HepG2 (cell line): ENCODE results near the gene ATP6V0E2. TPM values are rescaled to one million over a fixed set of nuclear protein-coding genes. Genes with fewer than 3 reads are reported as not detected.

ENCODE experiments used
- ATAC-seq: fragments of 200-7000 bp; cut with Tn5 transposase; 3 replicates; pipeline ENCODE4 v1.9.1; 2020; ENCODE audit warnings: mild to moderate bottlenecking, moderate library complexity
- BruUV-seq: library from RNA; stranded (reverse); fragments of 400-500 nt; replicated peaks from 2 replicates; lab custom pipeline; 2021; lab: Mats Ljungman, UMichigan
- CTCF ChIA-PET: fragments of 300-600 bp; formaldehyde crosslinking; extraction: SDS; loops from one replicate; lab custom pipeline; 2021; ENCODE audit warnings: low total read pairs, inconsistent platforms, low intra/inter-chr PET ratio; lab: Yijun Ruan, JAX
- POLR2A ChIA-PET: fragments of 350-600 bp; sonication (Branson Sonifier 250); formaldehyde crosslinking; loops from one replicate; lab custom pipeline; 2020; ENCODE audit warnings: antibody characterized with exemption, inconsistent platforms; lab: Yijun Ruan, JAX
- DNase-seq: peaks from one replicate; pipeline ENCODE4 v3.0.0-alpha.2; 2015; ENCODE audit warnings: low spot score
- FAIRE-seq: peaks from 3 replicates; lab custom pipeline; 2011; peaks lifted over from hg19 to GRCh38; lab: Jason Lieb, UNC
- H2AFZ ChIP-seq: one replicate; pipeline ENCODE4 v1.6.1; 2011; ENCODE audit warnings: low read length, inconsistent platforms
- H3K27ac ChIP-seq: fragments of 300-600 bp; 3 replicates; pipeline ENCODE4 v1.8.0; 2011; ENCODE audit warnings: mixed run types, mild to moderate bottlenecking, mixed read lengths, low read length, inconsistent platforms; ENCODE audit not compliant: insufficient read depth; ENCODE audit errors: extremely low read length
- H3K27me3 ChIP-seq, 2 experiments: fragments of 200-600 bp in 1 of 2; 2 replicates in 1 of 2; 3 replicates in 1 of 2; pipeline versions ENCODE4 v1.6.0 to v1.8.0; 2011; ENCODE audit warnings: low read length in 2 of 2, mild to moderate bottlenecking in 2 of 2, moderate library complexity in 2 of 2, inconsistent platforms in 1 of 2; ENCODE audit not compliant: insufficient read depth in 2 of 2, control insufficient read depth in 1 of 2
- H3K36me3 ChIP-seq, 2 experiments: fragments of 200-600 bp in 1 of 2; replicated peaks in 1 of 2; 2 replicates in 1 of 2; 3 replicates in 1 of 2; pipeline versions ENCODE4 v1.5.1 to v1.8.0; 2011; ENCODE audit warnings: low read length in 2 of 2, inconsistent platforms in 1 of 2; ENCODE audit not compliant: insufficient read depth in 2 of 2, control insufficient read depth in 1 of 2
- H3K4me1 ChIP-seq: 2 replicates; pipeline ENCODE4 v1.5.1; 2012; ENCODE audit warnings: low read length, inconsistent platforms; ENCODE audit not compliant: insufficient read depth
- H3K4me2 ChIP-seq: 2 replicates; pipeline ENCODE4 v1.6.0; 2011; ENCODE audit warnings: low read depth, low read length, inconsistent platforms
- H3K4me3 ChIP-seq, 3 experiments: fragments of 200-600 bp in 1 of 3; sonication (generic), shearing (Covaris generic) in 1 of 3; replicated peaks in 1 of 3; 2 replicates each; pipeline ENCODE4 v1.5.1; 2011 to 2016; ENCODE audit warnings: low read length in 3 of 3, inconsistent platforms in 2 of 3, low read depth in 2 of 3, mild to moderate bottlenecking in 2 of 3, control low read depth in 1 of 3, mixed read lengths in 1 of 3; ENCODE audit not compliant: insufficient read depth in 1 of 3
- H3K79me2 ChIP-seq: one replicate; pipeline ENCODE4 v1.6.1; 2011; ENCODE audit warnings: low read length, inconsistent platforms; ENCODE audit not compliant: insufficient read depth
- H3K9ac ChIP-seq: 2 replicates; pipeline ENCODE4 v1.6.0; 2011; ENCODE audit warnings: mild to moderate bottlenecking, low read depth, low read length, inconsistent platforms; ENCODE audit not compliant: insufficient read depth
- H3K9me3 ChIP-seq: 2 replicates; pipeline ENCODE4 v1.5.1; 2012; ENCODE audit warnings: mild to moderate bottlenecking, low read length
- H4K20me1 ChIP-seq: 2 replicates; pipeline ENCODE4 v1.6.0; 2011; ENCODE audit warnings: inconsistent platforms, mild to moderate bottlenecking, low read length, moderate library complexity; ENCODE audit not compliant: insufficient read depth
- AGO2 ChIP-seq: fragments of 200-400 bp; formaldehyde crosslinking; optimal IDR thresholded peaks from 2 replicates; pipeline ENCODE3; 2017; ENCODE audit warnings: mild to moderate bottlenecking, low read depth, low read length, moderate library complexity
- BORCS8-MEF2B ChIP-seq: sonication (generic); formaldehyde crosslinking; IDR thresholded peaks from 2 replicates; pipeline ENCODE4 v1.8.0; 2022; ENCODE audit warnings: mild to moderate bottlenecking, missing genetic modification reagents
- CBFB ChIP-seq: sonication (generic); formaldehyde crosslinking; IDR thresholded peaks from 2 replicates; pipeline ENCODE4 v1.4.0; 2020; ENCODE audit warnings: missing genetic modification reagents
- CTCF ChIP-seq: sonication (generic); formaldehyde crosslinking; IDR thresholded peaks from 2 replicates; pipeline ENCODE4 v1.5.0; 2020; ENCODE audit warnings: mild to moderate bottlenecking, missing genetic modification reagents, moderate library complexity
- HNF4G ChIP-seq, 2 experiments: sonication (generic) in 1 of 2; formaldehyde crosslinking in 1 of 2; IDR thresholded peaks; 2 replicates each; pipeline versions ENCODE4 v1.4.0 to v1.6.1; 2011 to 2020; ENCODE audit warnings: borderline replicate concordance in 2 of 2, low read depth in 2 of 2, mild to moderate bottlenecking in 2 of 2, low read length in 1 of 2, missing genetic modification reagents in 1 of 2, moderate library complexity in 1 of 2
- RERE ChIP-seq: IDR thresholded peaks from 2 replicates; pipeline ENCODE4 v1.6.1; 2016; ENCODE audit warnings: low read depth, missing genetic modification reagents, missing compliant biosample characterization
- ZNF761 ChIP-seq: sonication (generic); formaldehyde crosslinking; conservative IDR thresholded peaks from 2 replicates; pipeline ENCODE4 v1.4.0; 2020; ENCODE audit warnings: mild to moderate bottlenecking, missing genetic modification reagents
- WGBS: methylation state at CpG from one replicate; pipeline ENCODE4 v1.1.6; 2017; ENCODE audit warnings: low lambda C conversion rate; 5-methylcytosine and 5-hydroxymethylcytosine counted together
- in situ Hi-C: cut with HindIII; loops from 2 replicates; pipeline ENCODE4 v1.10.0; 2017; ENCODE audit warnings: low pct_unique_long_range_greater_than_20kb; ENCODE audit not compliant: extremely low pct_ligation_motif_present
- intact Hi-C: fragments of 100-400 bp; cut with micrococcal nuclease; formaldehyde crosslinking; loops from one replicate; pipeline ENCODE4 v1.10.0; 2022; ENCODE audit not compliant: unreplicated experiment
- polyA plus RNA-seq, 8 experiments: library from polyadenylated mRNA; depleted of rRNA in 3 of 8; stranded (reverse) in 7 of 8; unstranded in 1 of 8; fragments of >200 nt; fragmentation: Illumina TruSeq in 4 of 8; extraction: Trizol in 4 of 8; gene quantifications; 2 replicates each; pipeline versions ENCODE4 v1.2.1 to v1.2.3, GENCODE V29; 2011 to 2016; ENCODE audit warnings: low read depth in 4 of 8, missing spikeins in 1 of 8, mixed read lengths in 1 of 8; ENCODE audit not compliant: insufficient read depth in 1 of 8
- total RNA-seq, 5 experiments: library from RNA; depleted of rRNA; stranded (reverse); fragments of >200 nt; fragmentation: Illumina TruSeq; extraction: Trizol; gene quantifications; 2 replicates each; pipeline ENCODE4 v1.2.3, GENCODE V29; 2016; ENCODE audit warnings: low read depth in 1 of 5

The ATP6V0E2 gene
- total and polyA plus RNA-seq, 2 of the 13 experiments (the other 11 are each of a cell fraction or from before 2014, with no cell fraction given) = 36.8 to 203 TPM

- intact Hi-C loops = no loop called here
- BruUV-seq = no TSS peak
- TF ChIP-seq AGO2 = peak; percentile 52
- no peak for TF ChIP-seq ZNF761 (CRISPR knock-in tag)
- no peak for FAIRE-seq
- Histone ChIP-seq H3K79me2 (no peaks in the 10 kb centered on the region), H3K36me3 (peaks cover 3 to 24% of the 10 kb centered on the region in 2 experiments; a peak in 3 of 5 replicates), H3K4me1 (peaks cover 41% of the 10 kb centered on the region), H3K9me3 (no peaks in the 10 kb centered on the region), H3K4me3 (no peak overlapping the region), H3K9ac (no peak overlapping the region), H3K4me2 (no peak overlapping the region), H4K20me1 (no peaks in the 10 kb centered on the region), H2AFZ (no peak overlapping the region), H3K27me3 (no peaks in the 10 kb centered on the region), H3K27ac (no peak overlapping the region)
- no peak for ATAC-seq
- POLR2A ChIA-PET = no interaction called here
- in situ Hi-C loops = no loop called here
- 97% methylated on average over 11 of the region's 14 CpGs for WGBS
- CTCF ChIA-PET = no interaction called here
- DNase-seq = no peak
Observed at GRCh38 chr7:149880638-149881311, 7.0 kb downstream of the ATP6V0E2 start.

- Histone ChIP-seq H3K4me3 (no peak overlapping the region), H3K4me2 (no peak overlapping the region), H3K4me1 (peaks cover 45% of the 10 kb centered on the region), H3K79me2 (no peaks in the 10 kb centered on the region), H3K27ac (no peak overlapping the region), H4K20me1 (no peaks in the 10 kb centered on the region), H3K9ac (no peak overlapping the region), H3K27me3 (no peaks in the 10 kb centered on the region), H3K9me3 (no peaks in the 10 kb centered on the region), H3K36me3 (peaks cover 3 to 24% of the 10 kb centered on the region in 2 experiments; a peak in 3 of 5 replicates), H2AFZ (no peak overlapping the region)
- no TSS peak for BruUV-seq
- in situ Hi-C loops = no loop called here
- ChIA-PET POLR2A (no interaction called here), CTCF (no interaction called here)
- WGBS = 88% methylated on average over 16 of the region's 19 CpGs
- no peak for ATAC-seq
- no peak for FAIRE-seq
- intact Hi-C loops = no loop called here
- no peak for TF ChIP-seq HNF4G (IDR thresholded peaks at IDR 0.05; ENCODE audit: borderline replicate concordance, low read depth, low read length)
- TF ChIP-seq HNF4G (CRISPR knock-in tag; IDR thresholded peaks at IDR 0.05; ENCODE audit: borderline replicate concordance, low read depth) = no peak
- TF ChIP-seq AGO2 = peak; percentile 47
- no peak for TF ChIP-seq CBFB (CRISPR knock-in tag)
- no peak for TF ChIP-seq CTCF (CRISPR knock-in tag)
- no peak for TF ChIP-seq BORCS8-MEF2B
- TF ChIP-seq RERE (CRISPR knock-in tag) = no peak
- no peak for DNase-seq
Observed at GRCh38 chr7:149881328-149882247, 7.8 kb downstream of the ATP6V0E2 start.
